ENCODE results near the gene ADGRE2.
"Not testable (repeated sequence)": the region's sequence is repeated elsewhere in the genome, so short reads cannot be mapped to it uniquely, and the experiment has no call there.

The ADGRE2 gene

GRCh38 chr19:14777645-14778044 lies 715 bp downstream of the ADGRE2 start:
- not testable (repeated sequence) for DNase-seq

- DNase-seq, result no peak
These were observed 2.3 kb downstream of the ADGRE2 start for GRCh38 chr19:14775869-14776586.

- DNase-seq, result not testable (repeated sequence)
These were observed 3.0 kb downstream of the ADGRE2 start for GRCh38 chr19:14775326-14775725.

- DNase-seq, result no peak
These were observed 4.0 kb downstream of the ADGRE2 start for GRCh38 chr19:14774373-14774772.

- DNase-seq, result not testable (repeated sequence)
These were observed 4.6 kb downstream of the ADGRE2 start for GRCh38 chr19:14773722-14774121.

- no peak for DNase-seq
These were observed 5.4 kb downstream of the ADGRE2 start for GRCh38 chr19:14772995-14773394.

GRCh38 chr19:14772467-14772866 lies 5.9 kb downstream of the ADGRE2 start:
- DNase-seq, result no peak

GRCh38 chr19:14770944-14771839 lies 7.2 kb downstream of the ADGRE2 start:
- peak; percentile 44 to 79 for DNase-seq

GRCh38 chr19:14770136-14770535 lies 8.2 kb downstream of the ADGRE2 start:
- no peak for DNase-seq

GRCh38 chr19:14769201-14769600 lies 9.2 kb downstream of the ADGRE2 start:
- DNase-seq, result no peak

GRCh38 chr19:14768001-14768400 lies 10.4 kb downstream of the ADGRE2 start:
- no peak for DNase-seq

- no peak for DNase-seq
These were observed 10.8 kb downstream of the ADGRE2 start for GRCh38 chr19:14767466-14767971.

- DNase-seq, result not testable (repeated sequence)
These were observed 12.5 kb downstream of the ADGRE2 start for GRCh38 chr19:14765841-14766240.

- DNase-seq, result not testable (repeated sequence)
These were observed 13.0 kb downstream of the ADGRE2 start for GRCh38 chr19:14765403-14765802.

- no peak for DNase-seq
These were observed 14.0 kb downstream of the ADGRE2 start for GRCh38 chr19:14764401-14764800.

- DNase-seq, result no peak
These were observed 14.7 kb downstream of the ADGRE2 start for GRCh38 chr19:14763497-14764145.

- no peak for DNase-seq
These were observed 16.2 kb downstream of the ADGRE2 start for GRCh38 chr19:14762111-14762510.

GRCh38 chr19:14761607-14762006 lies 16.8 kb downstream of the ADGRE2 start:
- DNase-seq, result no peak

- DNase-seq, result no peak
These were observed 19.5 kb downstream of the ADGRE2 start for GRCh38 chr19:14758816-14759215.

- DNase-seq, result no peak
These were observed 29.8 kb downstream of the ADGRE2 start for GRCh38 chr19:14748601-14749000.

- no peak for DNase-seq
These were observed 31.5 kb downstream of the ADGRE2 start for GRCh38 chr19:14746886-14747285.

- DNase-seq, result no peak
These were observed 42.4 kb downstream of the ADGRE2 start for GRCh38 chr19:14735915-14736314.

GRCh38 chr19:14733574-14733973 lies 44.8 kb downstream of the ADGRE2 start:
- no peak for DNase-seq
